Bronchial epithelial cell (primary cell): ENCODE results near the gene NOX4. TPM values are rescaled to one million over a fixed set of nuclear protein-coding genes. Genes with fewer than 3 reads are reported as not detected.

Source experiments
- DNase-seq: peaks from one replicate; pipeline ENCODE4 v3.0.0-alpha.2; 2010; ENCODE audit warnings: low read depth
- FAIRE-seq: peaks from 2 replicates; lab custom pipeline; 2011; peaks lifted over from hg19 to GRCh38; lab: Jason Lieb, UNC
- H3K27me3 ChIP-seq: 2 replicates; pipeline ENCODE4 v1.5.1; 2011; ENCODE audit warnings: low read length; ENCODE audit not compliant: control insufficient read depth, insufficient read depth
- H3K36me3 ChIP-seq: 2 replicates; pipeline ENCODE4 v1.5.1; 2011; ENCODE audit warnings: low read length; ENCODE audit not compliant: control insufficient read depth, insufficient read depth
- H3K4me3 ChIP-seq: 2 replicates; pipeline ENCODE4 v1.5.1; 2011; ENCODE audit warnings: mild to moderate bottlenecking, low read depth, low read length, control low read depth
- CTCF ChIP-seq: IDR thresholded peaks from 2 replicates; pipeline ENCODE4 v1.5.1; 2011; ENCODE audit warnings: mild to moderate bottlenecking, moderate library complexity, low read length, control low read depth, inconsistent platforms; ENCODE audit not compliant: insufficient read depth, severe bottlenecking
- total RNA-seq: library from RNA; depleted of rRNA; stranded (reverse); fragments of >200 nt; gene quantifications from 2 replicates; pipeline ENCODE4 v1.2.1, GENCODE V29; 2014

Gene NOX4
- total RNA-seq, result 0.26 TPM in 1 of 2 replicates, not detected in the other

GRCh38 chr11:89490981-89491690 is at the start of gene NOX4:
TSS of gene NOX4 (minus strand) at chr11:89491375. CDS start at chr11:89491246, 129 bp downstream.
- FAIRE-seq (no peak), DNase-seq (no peak)
- H3K4me3 ChIP-seq, result peak within 1 kb of the TSS; percentile 34
- H3K27me3 ChIP-seq, result no peaks in the 10 kb centered on the region
- no peak for TF ChIP-seq CTCF
- no peaks in the 10 kb centered on the region for H3K36me3 ChIP-seq

GRCh38 chr11:89540826-89541225 is 49.7 kb upstream of the NOX4 start:
- no peaks in the 10 kb centered on the region for H3K36me3 ChIP-seq
- H3K4me3 ChIP-seq, result no peak overlapping the region
- no peak for FAIRE-seq
- no peaks in the 10 kb centered on the region for H3K27me3 ChIP-seq
- no peak for TF ChIP-seq CTCF
- DNase-seq, result no peak

GRCh38 chr11:89537936-89538335 is 46.8 kb upstream of the NOX4 start:
- Histone ChIP-seq H3K27me3 (no peaks in the 10 kb centered on the region), H3K36me3 (no peaks in the 10 kb centered on the region), H3K4me3 (no peak overlapping the region)
- TF ChIP-seq CTCF, result no peak
- no peak for DNase-seq
- FAIRE-seq, result no peak

GRCh38 chr11:89536926-89537325 is 45.8 kb upstream of the NOX4 start:
- FAIRE-seq (no peak), DNase-seq (no peak)
- no peak for TF ChIP-seq CTCF
- Histone ChIP-seq H3K36me3 (no peaks in the 10 kb centered on the region), H3K4me3 (no peak overlapping the region), H3K27me3 (no peaks in the 10 kb centered on the region)

- DNase-seq (no peak), FAIRE-seq (no peak)
- TF ChIP-seq CTCF, result no peak
- Histone ChIP-seq H3K36me3 (no peaks in the 10 kb centered on the region), H3K4me3 (no peak overlapping the region), H3K27me3 (no peaks in the 10 kb centered on the region)
Measured at GRCh38 chr11:89535221-89535620, 44.0 kb upstream of the NOX4 start.
